Measurements from ENCODE around the gene CST1.

DNA sequence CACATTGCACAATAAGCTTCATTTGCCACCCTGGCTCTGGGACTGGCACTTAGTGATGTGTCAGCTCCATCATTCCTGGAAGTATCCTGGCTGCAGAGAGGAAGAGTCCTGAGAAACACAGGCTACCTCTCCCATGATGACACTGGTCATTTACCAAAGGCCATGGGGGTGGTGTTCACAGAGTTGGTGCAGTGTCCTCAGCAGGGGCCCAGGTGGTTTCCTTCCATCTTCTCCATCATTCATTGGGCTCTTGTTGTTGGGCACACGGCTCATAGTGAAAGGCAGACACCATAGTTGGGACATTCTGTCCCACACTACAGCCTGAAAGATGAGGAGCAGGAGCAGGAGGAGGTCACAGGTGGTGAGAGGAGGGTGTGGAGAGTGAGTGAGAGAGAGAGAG, 15.8 kb upstream of the CST1 start:
- TF ChIP-seq, protein P1, sequence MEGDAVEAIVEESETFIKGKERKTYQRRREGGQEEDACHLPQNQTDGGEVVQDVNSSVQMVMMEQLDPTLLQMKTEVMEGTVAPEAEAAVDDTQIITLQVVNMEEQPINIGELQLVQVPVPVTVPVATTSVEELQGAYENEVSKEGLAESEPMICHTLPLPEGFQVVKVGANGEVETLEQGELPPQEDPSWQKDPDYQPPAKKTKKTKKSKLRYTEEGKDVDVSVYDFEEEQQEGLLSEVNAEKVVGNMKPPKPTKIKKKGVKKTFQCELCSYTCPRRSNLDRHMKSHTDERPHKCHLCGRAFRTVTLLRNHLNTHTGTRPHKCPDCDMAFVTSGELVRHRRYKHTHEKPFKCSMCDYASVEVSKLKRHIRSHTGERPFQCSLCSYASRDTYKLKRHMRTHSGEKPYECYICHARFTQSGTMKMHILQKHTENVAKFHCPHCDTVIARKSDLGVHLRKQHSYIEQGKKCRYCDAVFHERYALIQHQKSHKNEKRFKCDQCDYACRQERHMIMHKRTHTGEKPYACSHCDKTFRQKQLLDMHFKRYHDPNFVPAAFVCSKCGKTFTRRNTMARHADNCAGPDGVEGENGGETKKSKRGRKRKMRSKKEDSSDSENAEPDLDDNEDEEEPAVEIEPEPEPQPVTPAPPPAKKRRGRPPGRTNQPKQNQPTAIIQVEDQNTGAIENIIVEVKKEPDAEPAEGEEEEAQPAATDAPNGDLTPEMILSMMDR (IDR thresholded peaks at IDR 0.05), result no peak
- TF ChIP-seq POLR2A (IDR thresholded peaks at IDR 0.05), result no peak
